AG04450 (cell line): ENCODE data around the gene SLC25A3. TPM values are rescaled to one million over a fixed set of nuclear protein-coding genes. Genes with fewer than 3 reads are reported as not detected.

Source experiments
- CTCF ChIA-PET: fragments of 300-600, 350-600 bp; formaldehyde crosslinking; extraction: SDS; loops from one replicate; lab custom pipeline; 2022; ENCODE audit warnings: antibody characterized with exemption, inconsistent platforms; lab: Charles Lee
- POLR2A ChIA-PET: fragments of 350-600 bp; formaldehyde crosslinking; extraction: SDS; loops from one replicate; lab custom pipeline; 2021; ENCODE audit warnings: antibody characterized with exemption, inconsistent platforms; lab: Yijun Ruan, JAX
- DNase-seq: peaks from one replicate; pipeline ENCODE4 v3.0.0-alpha.2; 2011; ENCODE audit warnings: low read depth, low spot score
- H3K27ac ChIP-seq: one replicate; pipeline ENCODE4 v1.5.1; 2012; ENCODE audit warnings: low read depth, low read length, control low read depth
- H3K27me3 ChIP-seq: one replicate; pipeline ENCODE4 v1.6.0; 2012; ENCODE audit warnings: low read length; ENCODE audit not compliant: control insufficient read depth, insufficient read depth
- H3K4me3 ChIP-seq: 2 replicates; pipeline ENCODE4 v1.5.1; 2011; ENCODE audit warnings: mild to moderate bottlenecking, low read depth, low read length, control low read depth
- H3K9me3 ChIP-seq: 2 replicates; pipeline ENCODE4 v1.5.1; 2012; ENCODE audit warnings: low read length; ENCODE audit not compliant: control insufficient read depth, insufficient read depth
- polyA plus RNA-seq: library from polyadenylated mRNA; depleted of rRNA; stranded (reverse); fragments of >200 nt; gene quantifications from 2 replicates; pipeline ENCODE4 v1.2.3, GENCODE V29; 2011
- TF ChIP-seq, protein P1 (sequence below): IDR thresholded peaks from 2 replicates; pipeline ENCODE4 v1.5.1; 2011; ENCODE audit warnings: low read depth, low read length, control low read depth, inconsistent platforms

SLC25A3 gene
- polyA plus RNA-seq, 1 experiment = 1,138 TPM

DNA sequence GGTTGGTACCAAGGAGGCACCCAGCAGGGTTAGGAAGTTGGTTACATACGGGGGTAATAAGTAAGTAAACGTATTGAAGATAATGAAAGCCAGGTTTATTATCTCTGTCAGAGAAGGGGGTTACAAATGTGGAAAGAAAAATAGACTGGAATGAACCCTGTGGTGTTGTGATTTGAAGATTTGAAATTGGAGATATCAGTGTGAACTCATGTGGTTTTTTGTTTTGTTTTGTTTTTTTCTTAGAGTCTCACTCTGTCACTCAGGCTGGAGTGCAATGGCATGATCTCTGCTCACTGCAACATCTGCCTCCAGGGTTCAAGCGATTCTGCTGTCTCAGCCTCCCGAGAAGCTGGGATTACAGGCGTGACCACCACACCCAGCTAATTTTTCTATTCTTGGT lies 14.1 kb upstream of the SLC25A3 start:
- TF ChIP-seq, protein P1, sequence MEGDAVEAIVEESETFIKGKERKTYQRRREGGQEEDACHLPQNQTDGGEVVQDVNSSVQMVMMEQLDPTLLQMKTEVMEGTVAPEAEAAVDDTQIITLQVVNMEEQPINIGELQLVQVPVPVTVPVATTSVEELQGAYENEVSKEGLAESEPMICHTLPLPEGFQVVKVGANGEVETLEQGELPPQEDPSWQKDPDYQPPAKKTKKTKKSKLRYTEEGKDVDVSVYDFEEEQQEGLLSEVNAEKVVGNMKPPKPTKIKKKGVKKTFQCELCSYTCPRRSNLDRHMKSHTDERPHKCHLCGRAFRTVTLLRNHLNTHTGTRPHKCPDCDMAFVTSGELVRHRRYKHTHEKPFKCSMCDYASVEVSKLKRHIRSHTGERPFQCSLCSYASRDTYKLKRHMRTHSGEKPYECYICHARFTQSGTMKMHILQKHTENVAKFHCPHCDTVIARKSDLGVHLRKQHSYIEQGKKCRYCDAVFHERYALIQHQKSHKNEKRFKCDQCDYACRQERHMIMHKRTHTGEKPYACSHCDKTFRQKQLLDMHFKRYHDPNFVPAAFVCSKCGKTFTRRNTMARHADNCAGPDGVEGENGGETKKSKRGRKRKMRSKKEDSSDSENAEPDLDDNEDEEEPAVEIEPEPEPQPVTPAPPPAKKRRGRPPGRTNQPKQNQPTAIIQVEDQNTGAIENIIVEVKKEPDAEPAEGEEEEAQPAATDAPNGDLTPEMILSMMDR = no peak
- Histone ChIP-seq H3K4me3 (no peak overlapping the region), H3K27me3 (no peaks in the 10 kb centered on the region), H3K27ac (no peak overlapping the region), H3K9me3 (no peaks in the 10 kb centered on the region)
- no peak for DNase-seq
- ChIA-PET POLR2A (no interaction called here), CTCF (interaction anchor here (6.5 kb wide), 1 partner anchor 13 kb away, joined by 71 read pairs; no protein-coding TSS in a partner anchor)

DNA sequence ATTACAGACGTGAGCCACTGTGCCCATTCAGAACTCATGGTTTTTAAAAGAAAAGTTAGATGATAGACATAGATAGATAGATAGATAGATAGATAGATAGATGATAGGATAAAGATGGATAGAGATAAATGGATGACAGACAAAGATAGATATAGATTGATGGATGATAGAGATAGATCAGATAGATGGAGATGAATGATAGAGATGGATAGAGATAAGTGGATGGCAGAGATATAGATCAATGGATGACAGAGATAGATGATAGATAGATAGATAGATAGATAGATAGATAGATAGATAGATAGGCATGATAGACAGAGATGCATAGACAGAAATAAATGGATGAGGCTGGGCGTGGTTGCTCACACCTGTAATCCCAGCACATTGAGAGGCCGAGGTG lies 13.7 kb upstream of the SLC25A3 start:
- Histone ChIP-seq H3K4me3 (no peak overlapping the region), H3K27ac (no peak overlapping the region), H3K27me3 (no peaks in the 10 kb centered on the region), H3K9me3 (no peaks in the 10 kb centered on the region)
- ChIA-PET POLR2A (no interaction called here), CTCF (interaction anchor here (0.7 to 6.5 kb wide), 2 partner anchors 13 to 39 kb away, joined by 3 to 71 read pairs; no protein-coding TSS in a partner anchor)
- TF ChIP-seq, protein P1 = no peak
- no peak for DNase-seq

DNA sequence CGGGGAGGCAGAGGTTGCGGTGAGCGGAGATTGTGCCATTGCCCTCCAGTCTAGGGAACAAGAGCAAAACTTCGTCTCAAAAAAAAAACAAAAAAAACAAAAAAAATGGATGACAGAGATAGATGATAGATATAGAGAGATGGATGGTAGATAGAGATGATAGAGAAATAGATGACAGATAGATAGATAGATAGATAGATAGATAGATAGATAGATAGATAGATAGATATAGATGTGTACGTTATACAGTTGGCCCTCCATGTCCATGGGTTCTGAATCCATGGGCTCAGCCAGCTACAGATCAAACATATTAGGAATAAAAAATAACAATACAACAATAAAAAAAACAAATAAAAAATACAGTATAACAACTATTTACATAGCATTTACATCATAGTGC lies 12.8 kb upstream of the SLC25A3 start:
- Histone ChIP-seq H3K27me3 (no peaks in the 10 kb centered on the region), H3K27ac (no peak overlapping the region), H3K4me3 (no peak overlapping the region), H3K9me3 (no peaks in the 10 kb centered on the region)
- POLR2A ChIA-PET = no interaction called here
- CTCF ChIA-PET = interaction anchor here (0.7 to 6.5 kb wide), 2 partner anchors 14 to 38 kb away, joined by 3 to 71 read pairs; no protein-coding TSS in a partner anchor
- DNase-seq = no peak
- TF ChIP-seq, protein P1 = no peak

DNA sequence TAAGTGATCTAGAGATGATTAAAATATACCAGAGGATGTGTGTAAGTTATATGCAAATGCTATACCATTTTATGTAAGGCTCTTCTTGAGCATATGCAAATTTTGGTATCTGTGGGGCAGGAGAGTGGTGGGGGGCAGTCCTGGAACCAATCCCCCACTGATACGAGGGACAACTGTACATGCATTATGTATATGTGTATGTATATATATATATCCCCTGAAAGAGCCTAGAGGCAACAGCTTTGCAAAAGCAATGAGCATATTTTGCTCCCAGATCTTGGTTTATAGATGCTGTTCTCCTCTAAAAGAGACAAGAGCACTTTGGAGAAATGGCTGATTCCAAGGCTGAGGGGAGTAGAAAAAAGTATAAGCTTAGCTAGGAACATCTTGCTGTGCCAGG lies 12.4 kb upstream of the SLC25A3 start:
- no peak overlapping the region for H3K27ac ChIP-seq
- CTCF ChIA-PET = interaction anchor here (1.0 kb wide), 1 partner anchor 14 kb away, joined by 3 read pairs; no protein-coding TSS in a partner anchor
- POLR2A ChIA-PET = no interaction called here

DNA sequence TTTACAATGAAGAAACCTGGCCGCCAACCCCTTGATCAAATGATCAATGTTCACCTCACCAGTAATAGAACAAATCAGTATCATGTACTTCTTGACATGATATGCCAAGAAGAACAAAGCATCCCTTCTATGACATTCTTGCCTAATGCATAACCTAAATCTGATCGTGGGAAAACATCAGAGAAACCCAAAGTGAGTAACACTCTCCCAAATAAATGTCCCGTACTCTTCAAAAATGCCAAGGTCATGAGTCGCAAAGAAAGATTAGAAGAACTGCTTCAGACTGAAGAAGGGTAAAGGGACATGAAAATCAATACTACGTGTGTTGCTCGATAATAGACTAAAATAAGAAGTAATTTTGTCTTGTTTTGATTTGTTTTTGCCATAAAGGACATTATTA lies 11.4 kb upstream of the SLC25A3 start:
- Histone ChIP-seq H3K27ac (no peak overlapping the region), H3K4me3 (no peak overlapping the region), H3K9me3 (no peaks in the 10 kb centered on the region), H3K27me3 (no peaks in the 10 kb centered on the region)
- CTCF ChIA-PET = interaction anchor here (1.0 kb wide), 1 partner anchor 15 kb away, joined by 3 read pairs; no protein-coding TSS in a partner anchor
- no peak for DNase-seq
- POLR2A ChIA-PET = no interaction called here
- TF ChIP-seq, protein P1 = no peak

More for the DNA sequence above, 12.4 kb upstream of the SLC25A3 start:
- TF ChIP-seq, protein P1 = no peak
- Histone ChIP-seq H3K4me3 (no peak overlapping the region), H3K27me3 (no peaks in the 10 kb centered on the region), H3K9me3 (no peaks in the 10 kb centered on the region)
- DNase-seq = no peak
